ENCODE results near the gene ZNF462. TPM values are rescaled to one million over a fixed set of nuclear protein-coding genes. Genes with fewer than 3 reads are reported as not detected.

Gene ZNF462
- total RNA-seq, 1 donor from 2014 or later = 199 TPM

DNA sequence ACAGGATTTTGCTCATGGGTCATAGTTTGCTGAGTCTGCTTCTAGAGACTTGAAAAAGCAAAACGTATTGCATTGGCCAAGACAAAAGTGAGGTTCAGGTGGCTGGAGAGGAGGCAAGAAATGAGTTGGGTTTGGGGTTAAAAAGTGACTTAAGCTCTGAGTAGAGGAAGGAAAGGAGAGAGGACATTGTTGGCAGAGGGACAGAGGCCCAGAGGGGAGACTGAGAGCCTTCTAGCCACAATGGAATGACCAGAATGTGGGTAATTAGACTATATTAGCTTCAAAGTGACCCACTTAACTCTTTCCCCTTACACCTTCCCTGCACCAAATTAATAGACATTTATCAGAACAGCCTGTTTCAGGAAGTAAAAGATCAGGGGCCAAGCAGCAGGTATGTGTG is 188.4 kb downstream of the ZNF462 start:
- H3K4me3 Mint-ChIP-seq = no peak overlapping the region
- H3K27me3 Mint-ChIP-seq (ENCODE audit: low read depth) = no peaks in the 10 kb centered on the region
- peaks cover 6% of the 10 kb centered on the region for H3K9me3 Mint-ChIP-seq
- DNase-seq (ENCODE audit: low read depth, low spot score) = no peak
- H3K4me1 Mint-ChIP-seq = peaks cover 28% of the 10 kb centered on the region
- H3K36me3 Mint-ChIP-seq (ENCODE audit: low read depth) = no peaks in the 10 kb centered on the region
- no peak overlapping the region for H3K27ac Mint-ChIP-seq (ENCODE audit: unreplicated experiment)
- TF ChIP-seq, protein P1, sequence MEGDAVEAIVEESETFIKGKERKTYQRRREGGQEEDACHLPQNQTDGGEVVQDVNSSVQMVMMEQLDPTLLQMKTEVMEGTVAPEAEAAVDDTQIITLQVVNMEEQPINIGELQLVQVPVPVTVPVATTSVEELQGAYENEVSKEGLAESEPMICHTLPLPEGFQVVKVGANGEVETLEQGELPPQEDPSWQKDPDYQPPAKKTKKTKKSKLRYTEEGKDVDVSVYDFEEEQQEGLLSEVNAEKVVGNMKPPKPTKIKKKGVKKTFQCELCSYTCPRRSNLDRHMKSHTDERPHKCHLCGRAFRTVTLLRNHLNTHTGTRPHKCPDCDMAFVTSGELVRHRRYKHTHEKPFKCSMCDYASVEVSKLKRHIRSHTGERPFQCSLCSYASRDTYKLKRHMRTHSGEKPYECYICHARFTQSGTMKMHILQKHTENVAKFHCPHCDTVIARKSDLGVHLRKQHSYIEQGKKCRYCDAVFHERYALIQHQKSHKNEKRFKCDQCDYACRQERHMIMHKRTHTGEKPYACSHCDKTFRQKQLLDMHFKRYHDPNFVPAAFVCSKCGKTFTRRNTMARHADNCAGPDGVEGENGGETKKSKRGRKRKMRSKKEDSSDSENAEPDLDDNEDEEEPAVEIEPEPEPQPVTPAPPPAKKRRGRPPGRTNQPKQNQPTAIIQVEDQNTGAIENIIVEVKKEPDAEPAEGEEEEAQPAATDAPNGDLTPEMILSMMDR (conservative IDR thresholded peaks at IDR 0.05) = no peak

DNA sequence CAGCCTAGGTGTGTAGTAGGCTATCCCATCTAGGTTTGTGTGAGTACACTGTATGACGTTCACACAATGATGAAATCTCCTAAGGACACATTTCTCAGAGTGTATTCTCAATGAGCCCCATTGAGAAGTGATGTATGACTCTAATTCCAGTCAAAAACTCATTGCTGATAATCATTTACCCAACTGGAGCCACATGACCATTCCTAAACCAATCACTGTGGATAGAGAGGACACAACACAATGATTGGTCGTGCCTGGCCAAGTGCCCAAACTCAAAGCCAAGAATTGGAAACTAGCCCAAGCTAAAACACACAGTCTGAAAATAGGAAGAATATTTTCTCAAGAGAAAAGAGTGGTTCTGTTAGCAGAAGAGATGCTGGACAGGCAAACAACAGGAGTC is 191.2 kb downstream of the ZNF462 start:
- TF ChIP-seq, protein P1 (conservative IDR thresholded peaks at IDR 0.05) = no peak
- no peaks in the 10 kb centered on the region for H3K36me3 Mint-ChIP-seq (ENCODE audit: low read depth)
- no peak overlapping the region for H3K27ac Mint-ChIP-seq (ENCODE audit: unreplicated experiment)
- peaks cover 10% of the 10 kb centered on the region for H3K4me1 Mint-ChIP-seq
- no peaks in the 10 kb centered on the region for H3K27me3 Mint-ChIP-seq (ENCODE audit: low read depth)
- peaks cover 4% of the 10 kb centered on the region for H3K9me3 Mint-ChIP-seq
- no peak for DNase-seq (ENCODE audit: low read depth, low spot score)
- H3K4me3 Mint-ChIP-seq = no peak overlapping the region

DNA sequence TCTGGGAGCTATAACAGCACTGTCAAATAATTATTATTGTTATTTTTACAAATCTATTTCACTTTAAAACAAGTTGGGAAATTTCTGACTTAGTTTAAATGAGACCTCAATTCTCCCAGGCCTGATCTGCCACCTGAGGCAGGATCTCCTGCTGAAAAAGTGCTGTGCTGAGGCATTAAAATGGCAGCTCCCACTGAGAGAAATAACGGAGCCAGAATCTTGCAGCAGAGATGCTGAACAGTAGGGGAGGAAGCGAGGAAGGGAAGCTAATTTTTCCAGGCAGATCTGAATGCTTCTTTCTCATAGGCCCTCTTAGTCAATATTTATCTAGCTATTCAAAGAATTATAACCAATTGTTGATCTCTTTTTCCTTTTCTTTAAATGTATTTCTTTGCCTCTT is 196.3 kb downstream of the ZNF462 start:
- Mint-ChIP-seq H3K4me1 (peaks cover 10% of the 10 kb centered on the region), H3K36me3 (ENCODE audit: low read depth) (no peaks in the 10 kb centered on the region), H3K9me3 (peaks cover 7% of the 10 kb centered on the region), H3K27me3 (ENCODE audit: low read depth) (no peaks in the 10 kb centered on the region), H3K4me3 (no peak overlapping the region), H3K27ac (ENCODE audit: unreplicated experiment) (peak overlapping the region; percentile 51)
- DNase-seq (ENCODE audit: low read depth, low spot score) = no peak
- TF ChIP-seq, protein P1 (conservative IDR thresholded peaks at IDR 0.05) = no peak

DNA sequence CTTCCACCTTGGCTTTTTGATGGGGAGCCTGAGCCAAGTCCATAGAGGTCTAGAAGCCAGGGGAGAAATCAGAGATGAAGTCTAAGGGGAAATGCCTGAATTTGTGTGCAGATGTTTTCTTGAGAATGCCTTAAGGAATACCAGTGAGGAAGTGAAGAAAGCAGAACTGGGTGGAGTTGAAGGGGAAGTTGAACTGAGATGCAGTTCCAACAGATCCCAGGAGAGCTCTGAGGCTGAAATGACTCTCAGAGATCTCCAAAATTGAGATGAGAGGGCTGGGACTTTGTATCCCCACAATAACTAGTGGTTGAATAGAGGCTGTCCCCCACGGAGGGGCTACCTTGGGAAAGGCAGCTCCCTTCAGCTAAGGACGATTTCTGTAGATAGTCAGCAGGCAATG is 197.1 kb downstream of the ZNF462 start:
- TF ChIP-seq, protein P1 (conservative IDR thresholded peaks at IDR 0.05) = no peak
- Mint-ChIP-seq H3K4me1 (peaks cover 10% of the 10 kb centered on the region), H3K27ac (ENCODE audit: unreplicated experiment) (peak overlapping the region; percentile 51), H3K36me3 (ENCODE audit: low read depth) (no peaks in the 10 kb centered on the region), H3K4me3 (no peak overlapping the region), H3K27me3 (ENCODE audit: low read depth) (no peaks in the 10 kb centered on the region), H3K9me3 (peaks cover 7% of the 10 kb centered on the region)
- no peak for DNase-seq (ENCODE audit: low read depth, low spot score)
